ENCODE data around the gene SUSD4.
"Not testable (repeated sequence)": the region's sequence is repeated elsewhere in the genome, so short reads cannot be mapped to it uniquely, and the experiment has no call there.

SUSD4 gene

GRCh38 chr1:223289621-223290020 lies 74.4 kb downstream of the SUSD4 start:
- Histone ChIP-seq H3K36me3 (no peaks in the 10 kb centered on the region), H3K27ac (no peak overlapping the region), H3K9me3 (no peaks in the 10 kb centered on the region), H3K4me1 (no peaks in the 10 kb centered on the region), H3K27me3 (no peaks in the 10 kb centered on the region), H3K4me3 (no peak overlapping the region)
- intact Hi-C loops (cut with DNase I; ENCODE audit: low total_unique reads), result no loop called here
- DNase-seq, result no peak
- TF ChIP-seq CTCF (IDR thresholded peaks at IDR 0.05), result no peak

- Histone ChIP-seq H3K36me3 (no peaks in the 10 kb centered on the region), H3K27me3 (no peaks in the 10 kb centered on the region), H3K4me1 (no peaks in the 10 kb centered on the region), H3K9me3 (no peaks in the 10 kb centered on the region), H3K4me3 (no peak overlapping the region), H3K27ac (no peak overlapping the region)
- no peak for DNase-seq
- intact Hi-C loops (cut with DNase I; ENCODE audit: low total_unique reads), result no loop called here
- TF ChIP-seq CTCF (IDR thresholded peaks at IDR 0.05), result no peak
Observed at GRCh38 chr1:223288826-223289225, 75.2 kb downstream of the SUSD4 start.

GRCh38 chr1:223285452-223285851 lies 78.5 kb downstream of the SUSD4 start:
- H3K4me1 ChIP-seq, result no peaks in the 10 kb centered on the region
- intact Hi-C loops (cut with DNase I; ENCODE audit: low total_unique reads), result no loop called here
- no peak overlapping the region for H3K27ac ChIP-seq
- no peak for TF ChIP-seq CTCF (IDR thresholded peaks at IDR 0.05)
- no peak for DNase-seq
- no peak overlapping the region for H3K4me3 ChIP-seq
- H3K36me3 ChIP-seq, result no peaks in the 10 kb centered on the region
- H3K9me3 ChIP-seq, result no peaks in the 10 kb centered on the region
- H3K27me3 ChIP-seq, result no peaks in the 10 kb centered on the region

GRCh38 chr1:223283697-223284096 lies 80.3 kb downstream of the SUSD4 start:
- DNase-seq; intact Hi-C loops (cut with DNase I; ENCODE audit: low total_unique reads); H3K4me1 ChIP-seq; H3K36me3 ChIP-seq; H3K9me3 ChIP-seq; H3K27ac ChIP-seq; H3K27me3 ChIP-seq; H3K4me3 ChIP-seq: not testable (repeated sequence)

- H3K27me3 ChIP-seq; H3K4me1 ChIP-seq; H3K36me3 ChIP-seq; intact Hi-C loops (cut with DNase I; ENCODE audit: low total_unique reads); DNase-seq; H3K27ac ChIP-seq; H3K4me3 ChIP-seq; H3K9me3 ChIP-seq: not testable (repeated sequence)
Observed at GRCh38 chr1:223278311-223278710, 85.7 kb downstream of the SUSD4 start.

GRCh38 chr1:223276029-223276428 lies 87.9 kb downstream of the SUSD4 start:
- TF ChIP-seq CTCF (IDR thresholded peaks at IDR 0.05), result no peak
- Histone ChIP-seq H3K4me3 (no peak overlapping the region), H3K27ac (no peak overlapping the region), H3K9me3 (no peaks in the 10 kb centered on the region), H3K36me3 (no peaks in the 10 kb centered on the region), H3K27me3 (no peaks in the 10 kb centered on the region), H3K4me1 (no peaks in the 10 kb centered on the region)
- DNase-seq, result no peak
- intact Hi-C loops (cut with DNase I; ENCODE audit: low total_unique reads), result no loop called here

- intact Hi-C loops (cut with DNase I; ENCODE audit: low total_unique reads), result loop anchor here (5.0 kb wide), 1 partner anchor 1561 kb away; no protein-coding TSS in a partner anchor
- TF ChIP-seq CTCF (IDR thresholded peaks at IDR 0.05), result no peak
- H3K4me3 ChIP-seq, result no peak overlapping the region
Observed at GRCh38 chr1:223273511-223273910, 90.5 kb downstream of the SUSD4 start.

More at GRCh38 chr1:223273511-223273910, 90.5 kb downstream of the SUSD4 start:
- H3K4me1 ChIP-seq, result no peaks in the 10 kb centered on the region
- H3K27me3 ChIP-seq, result no peaks in the 10 kb centered on the region
- DNase-seq, result no peak
- H3K36me3 ChIP-seq, result no peaks in the 10 kb centered on the region
- H3K27ac ChIP-seq, result no peak overlapping the region
- no peaks in the 10 kb centered on the region for H3K9me3 ChIP-seq
